Activated CD4-positive, alpha-beta T cell treated with anti-CD3 and anti-CD28 coated beads, Interleukin-2, amount 50 U/mL, for 4 hours (primary cell): Measurements from ENCODE around the gene PRRC2A.

Source experiments
- DNase-seq, 2 experiments: peaks; one replicate each; pipeline ENCODE4 v3.0.0-alpha.2; 2020

The PRRC2A gene

DNA sequence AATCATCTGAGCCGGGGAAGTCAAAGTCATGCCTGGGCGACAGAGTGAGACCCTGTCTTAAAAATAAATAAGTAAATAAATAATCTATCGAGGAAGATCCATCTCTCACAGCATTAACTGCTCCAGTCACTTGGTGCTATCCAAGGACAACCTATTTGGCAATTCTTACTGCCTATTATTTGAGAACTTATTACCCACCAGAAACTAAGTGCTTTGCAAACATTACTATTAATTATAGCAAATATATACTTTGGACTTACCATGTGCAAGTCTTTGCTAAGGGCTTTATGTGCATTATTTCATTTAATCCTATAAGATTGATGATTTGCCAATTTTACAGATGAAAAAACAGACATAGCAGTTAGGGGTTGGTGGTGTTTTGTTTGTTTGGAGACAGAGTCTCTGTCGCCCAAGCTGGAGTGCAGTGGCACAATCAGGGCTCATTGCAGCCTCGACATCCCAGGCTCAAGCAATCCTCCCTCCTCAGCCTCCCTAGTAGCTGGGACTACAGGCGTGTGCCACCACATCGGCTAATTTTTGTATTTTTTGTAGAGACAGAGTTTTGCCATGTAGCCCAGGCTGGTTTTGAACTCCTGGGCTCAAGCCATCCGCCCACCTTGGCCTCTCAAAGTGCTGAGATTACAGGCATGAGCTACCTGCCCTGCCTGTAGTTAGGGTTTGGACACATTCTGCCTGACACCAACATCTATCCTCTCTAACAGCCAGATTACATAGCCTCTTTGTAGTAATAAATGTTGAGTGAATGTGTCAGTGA is 34.2 kb downstream of the PRRC2A start:
- no peak for DNase-seq

GRCh38 chr6:31655349-31656237 is 35.1 kb downstream of the PRRC2A start, which contains the start of gene APOM:
APOM (plus strand) TSS chr6:31655894; CDS start chr6:31655967, 73 bp downstream.
- no peak for DNase-seq

- DNase-seq: no peak
These were observed 37.1 kb downstream of the PRRC2A start for GRCh38 chr6:31657406-31658157.

DNA sequence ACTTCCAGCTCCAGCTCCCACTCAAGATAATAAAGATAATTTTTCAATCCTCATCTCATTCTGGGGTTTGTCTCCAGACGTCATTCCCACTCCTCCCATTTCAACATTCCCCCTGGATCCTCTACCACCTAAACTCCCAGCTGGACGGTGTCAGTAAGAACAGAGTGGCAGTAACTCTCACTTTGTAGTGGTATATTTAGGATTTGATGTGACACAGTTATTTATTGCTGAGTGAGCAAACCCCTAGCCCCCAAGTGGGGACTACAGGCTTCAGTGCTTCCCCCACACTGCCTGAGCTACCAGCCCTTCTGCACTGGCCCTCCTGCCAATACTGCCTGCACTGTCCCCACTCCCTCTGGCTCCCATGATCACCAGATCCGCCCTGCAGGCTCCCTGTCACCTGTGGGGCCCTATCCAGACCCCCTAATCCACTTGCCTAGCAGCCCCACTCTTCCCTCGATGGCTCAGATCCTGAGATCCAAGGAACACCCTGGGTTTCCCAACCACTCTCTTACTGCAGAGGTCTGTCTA is 37.7 kb downstream of the PRRC2A start:
- no peak for DNase-seq

DNA sequence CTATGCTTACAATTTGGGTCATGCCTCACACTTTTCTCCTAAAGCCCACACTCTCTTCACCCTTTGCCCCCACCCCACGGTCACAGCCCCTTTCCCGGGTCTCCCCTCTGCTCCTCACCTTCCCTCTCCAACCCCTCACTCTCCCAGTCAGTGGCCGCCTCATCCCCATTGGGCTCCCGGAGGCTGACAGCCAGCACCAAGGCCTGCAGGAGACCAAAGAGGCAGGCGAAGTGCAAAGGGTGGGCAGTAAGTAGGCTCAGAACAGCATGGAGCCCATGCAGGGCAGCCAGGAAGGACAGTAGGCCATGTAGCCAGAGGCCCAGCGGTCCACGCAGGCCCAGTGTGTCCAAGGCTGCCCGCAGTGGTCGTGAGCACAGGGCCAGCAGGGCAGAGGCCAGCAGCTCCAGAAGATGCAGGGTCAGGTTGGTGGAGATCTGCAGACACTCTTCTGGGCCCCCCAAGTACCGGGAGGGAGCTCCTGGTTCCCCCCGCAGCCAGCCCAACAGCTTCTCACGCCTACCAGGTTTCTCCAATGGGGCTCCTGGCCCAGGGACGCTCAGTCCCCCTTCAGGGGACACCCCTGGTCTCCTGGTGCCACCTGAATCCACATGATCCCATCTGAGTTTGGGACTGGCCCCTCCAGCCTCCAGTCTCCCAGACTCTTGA is 38.6 kb downstream of the PRRC2A start:
- no peak for DNase-seq

- no peak for DNase-seq
These were observed 39.3 kb downstream of the PRRC2A start for GRCh38 chr6:31659649-31660380.

DNA sequence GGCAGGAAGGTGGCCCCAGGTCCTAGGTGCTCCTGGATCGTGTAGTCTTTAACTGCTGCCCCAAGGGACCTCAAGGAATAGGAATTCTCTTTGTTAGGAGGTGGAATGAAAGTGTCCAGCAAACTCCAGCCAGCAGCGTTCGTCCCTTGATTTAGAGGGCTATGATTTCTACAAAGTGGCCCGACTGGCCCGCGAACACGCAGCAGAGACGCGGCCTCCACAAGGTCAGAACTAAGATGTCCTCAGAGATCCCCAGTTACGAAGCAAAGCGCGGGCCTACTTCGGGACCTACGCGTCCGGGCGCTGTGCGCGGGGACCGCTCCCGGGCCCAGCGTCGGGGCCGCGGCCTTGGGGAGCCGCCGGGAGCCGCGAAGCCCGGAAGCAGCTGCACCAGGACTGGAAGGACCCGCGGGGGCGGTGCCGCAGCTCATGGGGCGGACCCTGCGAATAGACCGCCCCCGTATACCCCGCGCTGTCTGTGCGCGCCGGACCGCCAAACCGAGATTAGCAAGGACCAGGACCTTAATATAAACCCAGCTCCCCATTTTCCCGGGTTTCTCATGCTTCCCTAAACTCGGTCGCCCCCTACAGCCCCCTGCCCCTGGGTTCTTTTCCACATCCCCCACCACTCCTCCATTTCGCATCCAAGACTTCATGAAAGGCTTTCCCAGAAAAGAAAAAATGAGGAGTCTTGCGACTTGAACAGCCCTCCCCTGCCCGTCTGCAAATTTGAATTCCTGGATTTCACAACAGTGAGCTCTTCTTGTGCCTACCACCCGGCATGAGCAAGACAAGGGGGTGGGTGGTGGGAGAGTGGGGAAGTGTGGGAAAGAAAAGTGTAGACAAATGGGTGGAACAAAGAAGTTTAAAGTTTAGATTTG is 40.1 kb downstream of the PRRC2A start, which contains the start of gene C6orf47:
C6orf47 (minus strand) TSS at position 398 of the 881 bp plus-strand sequence. CDS start 831 bp downstream, outside the sequence.
- DNase-seq: peak; percentile 62 to 64

DNA sequence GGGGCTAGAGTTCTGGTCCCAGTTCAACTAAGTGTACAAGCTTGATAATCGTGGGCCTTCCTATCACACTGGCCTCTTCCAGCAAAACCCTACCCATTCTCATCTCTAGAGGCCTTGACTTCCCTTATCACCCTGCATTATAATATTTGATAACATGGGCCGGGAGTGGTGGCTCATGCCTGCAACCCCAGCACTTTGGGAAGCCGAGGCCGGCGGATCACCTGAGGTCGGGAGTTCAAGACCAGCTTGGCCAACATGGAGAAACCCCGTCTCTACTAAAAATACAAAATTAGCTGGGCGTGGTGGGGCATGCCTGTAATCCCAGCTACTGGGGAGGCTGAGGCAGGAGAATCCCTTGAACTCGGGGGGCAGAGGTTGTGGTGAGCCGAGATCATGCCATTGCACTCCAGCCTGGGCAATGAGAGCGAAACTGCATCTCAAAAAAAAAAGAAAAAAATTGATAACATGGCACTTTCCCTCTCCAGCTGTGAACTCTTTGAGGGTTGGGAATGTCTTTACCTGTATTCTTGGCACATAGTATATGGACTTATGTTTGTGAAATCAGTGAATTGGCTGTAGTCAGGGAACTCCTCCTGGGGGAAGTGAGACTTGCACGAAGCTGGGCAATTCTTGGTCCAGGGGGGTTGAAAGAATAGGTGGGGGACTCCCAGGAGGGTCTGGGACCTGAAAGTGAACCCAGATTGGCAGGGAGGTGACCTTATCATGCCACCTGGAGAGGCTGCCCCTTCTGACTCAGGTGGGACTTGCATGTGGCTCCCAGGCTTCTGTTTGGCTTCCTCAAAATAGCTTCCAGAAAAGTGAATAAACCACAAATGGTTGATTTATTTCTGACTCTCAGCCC is 41.0 kb downstream of the PRRC2A start:
- DNase-seq: no peak

DNA sequence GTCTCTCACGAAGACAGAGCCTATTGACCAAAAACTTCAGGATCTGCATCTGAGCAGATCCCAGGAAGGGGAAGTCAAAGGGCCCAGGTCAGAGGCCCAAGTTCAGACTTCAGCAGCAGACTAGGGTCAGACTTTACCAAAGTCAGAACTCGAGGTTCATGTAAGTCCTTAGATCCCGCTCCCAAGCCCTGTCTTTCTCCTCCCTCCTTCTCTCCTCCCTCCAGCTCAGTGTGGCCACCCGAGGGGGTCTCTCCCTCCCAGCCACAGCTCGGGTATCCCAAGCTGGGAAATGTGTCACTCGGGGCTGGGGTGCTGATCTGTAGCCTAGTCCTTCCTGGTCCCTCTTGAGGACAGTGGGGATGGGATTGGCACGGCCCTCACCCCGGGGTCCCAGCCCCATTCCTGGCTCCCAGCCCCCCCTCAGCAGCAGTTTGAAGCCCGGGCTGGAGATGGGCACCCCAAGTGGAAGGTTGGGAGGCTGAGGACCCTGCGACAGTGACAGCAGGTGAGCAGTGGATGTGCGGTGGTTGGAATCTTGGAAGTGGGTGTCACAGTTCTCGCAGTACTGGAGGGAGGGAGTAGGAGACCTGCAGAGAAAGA is 41.7 kb downstream of the PRRC2A start:
- DNase-seq: no peak

- DNase-seq: no peak
These were observed 42.8 kb downstream of the PRRC2A start for GRCh38 chr6:31663126-31663960.

- DNase-seq: no peak
These were observed 43.7 kb downstream of the PRRC2A start for GRCh38 chr6:31663961-31664789.

GRCh38 chr6:31664790-31665500 is 44.4 kb downstream of the PRRC2A start, which contains the start of gene GPANK1:
GPANK1 (minus strand) TSS chr6:31664997; CDS start chr6:31664478, 519 bp downstream.
- peak; percentile 85 for DNase-seq

- DNase-seq: peak; percentile 98
These were observed 45.2 kb downstream of the PRRC2A start, which contains the start of gene CSNK2B for GRCh38 chr6:31665501-31666336. CSNK2B (plus strand) TSS chr6:31666080; CDS start chr6:31666832, 752 bp downstream.

DNA sequence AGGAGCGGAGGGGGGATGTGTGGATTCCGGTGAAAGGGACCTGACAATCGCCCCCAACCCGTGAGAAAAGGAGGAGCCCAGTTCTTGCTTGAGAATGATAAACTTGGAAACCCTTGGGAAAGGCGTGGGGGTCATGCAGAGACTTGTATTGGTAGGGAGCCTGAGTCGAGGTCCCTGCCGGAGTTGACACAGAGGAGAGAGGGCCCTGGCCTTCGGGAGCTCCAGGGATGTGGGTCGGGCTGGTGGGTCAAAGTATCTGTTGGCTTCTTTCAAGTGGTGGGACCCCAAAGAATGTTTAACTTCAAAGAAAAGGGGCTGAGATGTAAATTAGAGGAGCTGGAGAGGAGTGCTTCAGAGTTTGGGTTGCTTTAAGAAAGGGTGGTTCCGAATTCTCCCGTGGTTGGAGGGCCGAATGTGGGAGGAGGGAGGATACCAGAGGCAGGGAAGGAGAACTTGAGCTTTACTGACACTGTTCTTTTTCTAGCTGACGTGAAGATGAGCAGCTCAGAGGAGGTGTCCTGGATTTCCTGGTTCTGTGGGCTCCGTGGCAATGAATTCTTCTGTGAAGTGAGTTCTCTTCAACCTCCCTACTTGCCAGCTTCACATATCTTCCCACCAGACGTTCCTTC is 45.9 kb downstream of the PRRC2A start:
- DNase-seq: no peak

DNA sequence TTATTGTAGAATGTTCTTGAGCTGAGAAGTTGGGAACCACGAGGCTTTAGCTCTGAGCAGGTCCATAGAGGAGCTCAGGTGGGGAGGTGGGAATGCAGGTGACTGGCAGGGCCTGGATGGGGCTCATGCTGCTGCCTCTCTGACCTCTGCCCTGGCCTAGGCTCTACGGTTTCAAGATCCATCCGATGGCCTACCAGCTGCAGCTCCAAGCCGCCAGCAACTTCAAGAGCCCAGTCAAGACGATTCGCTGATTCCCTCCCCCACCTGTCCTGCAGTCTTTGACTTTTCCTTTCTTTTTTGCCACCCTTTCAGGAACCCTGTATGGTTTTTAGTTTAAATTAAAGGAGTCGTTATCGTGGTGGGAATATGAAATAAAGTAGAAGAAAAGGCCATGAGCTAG is 49.2 kb downstream of the PRRC2A start, which contains the start of gene LY6G5B:
LY6G5B (plus strand) TSS at position 301 of the 400 bp plus-strand sequence. CDS start 975 bp downstream, outside the sequence.
- no peak for DNase-seq
